Heart left ventricle (tissue), 13 donors: Measurements from ENCODE around the gene IL34.

Experiments used
- POLR2A ChIP-seq, 2 donors: fragments of 450-650 bp; IDR thresholded peaks; one replicate each; pipeline ENCODE4 v1.6.1; 2017; ENCODE audit warnings: antibody characterized with exemption in 2 of 2, mild to moderate bottlenecking in 2 of 2, moderate library complexity in 2 of 2
- TF ChIP-seq, protein P1 (sequence below), 12 donors: fragments of 200-600 bp; sonication (generic) in 4 of 12; IDR thresholded peaks; one replicate each; pipeline versions ENCODE4 v1.5.0 to v1.8.0; 2018 to 2022; ENCODE audit warnings: antibody characterized with exemption in 12 of 12, mild to moderate bottlenecking in 5 of 12
- donor health status: ischemic (EF 13 %, LVEDD 7.1; RV severe dilation, severe dysfunction).
- donor health status: DM: no; HTN: yes; CAD: no.
- donor health status: DM: no; HTN: no; CAD: no.
- donor health status: ischemic (EF 25% LVEDD 6.9; RV normal size, moderate dysfunction).
- donor health status: ischemic (EF 25% LVEDD 5.7; RV mildly dilated, moderate dysfunction).
- donor health status: ischemic (EF 35%, LVEDD 5.7; RV mildly dilated, moderate dysfunction).
- donor health status: nonischemic (EF 11% LVEDD 7.7; RV severe dilation, severe dysfunction).
- donor health status: DM: yes; HTN: yes; CAD: no.
- donor health status: PGD.
- donor health status: ischemic (EF 29% LVEDD 5.4; RV normal size, mild dysfunction).
- donor health status: nonischemic (EF 23%, LVEDD 6.1; RV moderate dilation, normal function).

- TF ChIP-seq, protein P1, sequence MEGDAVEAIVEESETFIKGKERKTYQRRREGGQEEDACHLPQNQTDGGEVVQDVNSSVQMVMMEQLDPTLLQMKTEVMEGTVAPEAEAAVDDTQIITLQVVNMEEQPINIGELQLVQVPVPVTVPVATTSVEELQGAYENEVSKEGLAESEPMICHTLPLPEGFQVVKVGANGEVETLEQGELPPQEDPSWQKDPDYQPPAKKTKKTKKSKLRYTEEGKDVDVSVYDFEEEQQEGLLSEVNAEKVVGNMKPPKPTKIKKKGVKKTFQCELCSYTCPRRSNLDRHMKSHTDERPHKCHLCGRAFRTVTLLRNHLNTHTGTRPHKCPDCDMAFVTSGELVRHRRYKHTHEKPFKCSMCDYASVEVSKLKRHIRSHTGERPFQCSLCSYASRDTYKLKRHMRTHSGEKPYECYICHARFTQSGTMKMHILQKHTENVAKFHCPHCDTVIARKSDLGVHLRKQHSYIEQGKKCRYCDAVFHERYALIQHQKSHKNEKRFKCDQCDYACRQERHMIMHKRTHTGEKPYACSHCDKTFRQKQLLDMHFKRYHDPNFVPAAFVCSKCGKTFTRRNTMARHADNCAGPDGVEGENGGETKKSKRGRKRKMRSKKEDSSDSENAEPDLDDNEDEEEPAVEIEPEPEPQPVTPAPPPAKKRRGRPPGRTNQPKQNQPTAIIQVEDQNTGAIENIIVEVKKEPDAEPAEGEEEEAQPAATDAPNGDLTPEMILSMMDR (IDR thresholded peaks at IDR 0.05): no peak
- TF ChIP-seq POLR2A (IDR thresholded peaks at IDR 0.05): no peak
Measured at GRCh38 chr16:70660672-70661350, 14.5 kb downstream of the IL34 start.
